ENCODE data around the gene PPP6R2. TPM values are rescaled to one million over a fixed set of nuclear protein-coding genes. Genes with fewer than 3 reads are reported as not detected.

Gene PPP6R2
- total RNA-seq, 1 experiment from 2014 or later, result 49.2 TPM

GRCh38 chr22:50439314-50439870 is 96.3 kb downstream of the PPP6R2 start:
- intact Hi-C loops (cut with micrococcal nuclease; ENCODE audit: unreplicated experiment), result no loop called here
- BruUV-seq (replicated peaks), result no TSS peak
- no peak overlapping the region for H3K4me3 ChIP-seq
- TF ChIP-seq CTCF (conservative IDR thresholded peaks at IDR 0.05) (no peak), EZH2 (IDR thresholded peaks at IDR 0.05; ENCODE audit: low read depth) (no peak)
- ChIA-PET POLR2A (ENCODE audit: unreplicated experiment) (no interaction called here), CTCF (no interaction called here)
- H3K27me3 ChIP-seq (ENCODE audit: insufficient read depth, low read depth), result no peaks in the 10 kb centered on the region
- no peaks in the 10 kb centered on the region for H3K79me2 ChIP-seq (ENCODE audit: low read depth)
- no peaks in the 10 kb centered on the region for H3K9me3 ChIP-seq (ENCODE audit: insufficient read depth, low read depth)
- no peak overlapping the region for H2AFZ ChIP-seq
- no peak for DNase-seq
- H3F3A ChIP-seq (ENCODE audit: insufficient read depth, low read depth), result peaks cover 27% of the 10 kb centered on the region; the same call in 1 of the 2 replicates
- H3K4me2 ChIP-seq, result no peak overlapping the region
- no peak overlapping the region for H3K27ac ChIP-seq
- H3K36me3 ChIP-seq (ENCODE audit: low read depth), result peaks cover 19% of the 10 kb centered on the region; the same call in 1 of the 2 replicates
- H3K4me1 ChIP-seq (replicated peaks; ENCODE audit: insufficient read depth), result peaks cover 6% of the 10 kb centered on the region
- peaks cover 31% of the 10 kb centered on the region for H4K20me1 ChIP-seq (ENCODE audit: insufficient read depth)
- no peaks in the 10 kb centered on the region for H3K9me2 ChIP-seq (ENCODE audit: insufficient read depth)

DNA sequence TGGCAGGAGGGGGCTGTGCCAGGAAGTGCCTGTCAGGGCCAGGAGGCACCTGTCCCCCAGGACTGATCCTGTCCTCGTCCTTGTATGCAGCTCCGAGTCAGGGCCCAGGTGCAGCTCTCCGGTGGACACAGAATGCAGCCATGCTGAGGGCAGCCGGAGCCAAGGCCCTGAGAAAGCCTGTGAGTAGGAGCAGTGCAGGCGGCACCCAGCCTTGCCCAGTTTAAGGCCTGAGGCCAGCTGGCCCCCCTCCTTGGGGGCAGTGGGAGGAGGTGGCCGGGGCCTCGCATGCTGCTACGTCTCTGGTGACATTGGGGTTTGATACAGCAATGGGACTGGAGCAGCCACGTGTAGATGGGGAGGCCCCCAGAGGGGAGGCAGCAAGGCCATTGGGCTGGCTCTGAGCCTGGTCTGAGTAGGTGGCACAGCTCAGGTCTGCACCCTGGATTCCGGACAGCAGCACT is 96.8 kb downstream of the PPP6R2 start:
- H3K36me3 ChIP-seq (ENCODE audit: low read depth), result peaks cover 21% of the 10 kb centered on the region; the same call in 1 of the 2 replicates
- H3K27ac ChIP-seq, result no peak overlapping the region
- BruUV-seq (replicated peaks), result no TSS peak
- ChIA-PET POLR2A (ENCODE audit: unreplicated experiment) (no interaction called here), CTCF (no interaction called here)
- H2AFZ ChIP-seq, result no peak overlapping the region
- intact Hi-C loops (cut with micrococcal nuclease; ENCODE audit: unreplicated experiment), result loop anchor here (5.0 kb wide), 1 partner anchor 57 kb away; no protein-coding TSS in a partner anchor
- no peaks in the 10 kb centered on the region for H3K9me3 ChIP-seq (ENCODE audit: insufficient read depth, low read depth)
- no peak for DNase-seq
- no peak for TF ChIP-seq EZH2 (IDR thresholded peaks at IDR 0.05; ENCODE audit: low read depth)
- no peak for TF ChIP-seq CTCF (conservative IDR thresholded peaks at IDR 0.05)
- H3F3A ChIP-seq (ENCODE audit: insufficient read depth, low read depth), result peaks cover 32% of the 10 kb centered on the region
- no peaks in the 10 kb centered on the region for H3K79me2 ChIP-seq (ENCODE audit: low read depth)
- no peak overlapping the region for H3K4me2 ChIP-seq
- no peak overlapping the region for H3K4me3 ChIP-seq
- H3K9me2 ChIP-seq (ENCODE audit: insufficient read depth), result no peaks in the 10 kb centered on the region
- H3K4me1 ChIP-seq (replicated peaks; ENCODE audit: insufficient read depth), result peaks cover 11% of the 10 kb centered on the region
- peaks cover 36% of the 10 kb centered on the region for H4K20me1 ChIP-seq (ENCODE audit: insufficient read depth)
- no peaks in the 10 kb centered on the region for H3K27me3 ChIP-seq (ENCODE audit: insufficient read depth, low read depth)

GRCh38 chr22:50440544-50441249 is 97.6 kb downstream of the PPP6R2 start:
- H3K9me3 ChIP-seq (ENCODE audit: insufficient read depth, low read depth), result no peaks in the 10 kb centered on the region
- H3K27me3 ChIP-seq (ENCODE audit: insufficient read depth, low read depth), result no peaks in the 10 kb centered on the region
- POLR2A ChIA-PET (ENCODE audit: unreplicated experiment), result no interaction called here
- DNase-seq, result no peak
- intact Hi-C loops (cut with micrococcal nuclease; ENCODE audit: unreplicated experiment), result loop anchor here (5.0 kb wide), 1 partner anchor 57 kb away; no protein-coding TSS in a partner anchor
- no peak overlapping the region for H3K4me2 ChIP-seq
- peaks cover 40% of the 10 kb centered on the region for H3F3A ChIP-seq (ENCODE audit: insufficient read depth, low read depth)
- peaks cover 23% of the 10 kb centered on the region; the same call in 1 of the 2 replicates for H3K36me3 ChIP-seq (ENCODE audit: low read depth)
- no peak overlapping the region for H3K4me3 ChIP-seq
- no peaks in the 10 kb centered on the region for H3K79me2 ChIP-seq (ENCODE audit: low read depth)
- no peaks in the 10 kb centered on the region for H3K9me2 ChIP-seq (ENCODE audit: insufficient read depth)
- H4K20me1 ChIP-seq (ENCODE audit: insufficient read depth), result peaks cover 44% of the 10 kb centered on the region
- no peak for TF ChIP-seq CTCF (conservative IDR thresholded peaks at IDR 0.05)
- TF ChIP-seq EZH2 (IDR thresholded peaks at IDR 0.05; ENCODE audit: low read depth), result no peak
- H3K4me1 ChIP-seq (replicated peaks; ENCODE audit: insufficient read depth), result peaks cover 14% of the 10 kb centered on the region
- H2AFZ ChIP-seq, result no peak overlapping the region
- CTCF ChIA-PET, result no interaction called here
- BruUV-seq (replicated peaks), result no TSS peak
- no peak overlapping the region for H3K27ac ChIP-seq
